Measurements from ENCODE around the gene YIF1B.

YIF1B gene

GRCh38 chr19:38293281-38293680, 22.5 kb downstream of the YIF1B start:
- DNase-seq = no peak
- Mint-ChIP-seq H3K4me1 (peaks cover 31% of the 10 kb centered on the region), H3K27ac (peak overlapping the region; percentile 45), H3K27me3 (ENCODE audit: low read depth, poor library complexity) (no peaks in the 10 kb centered on the region), H3K9me3 (no peaks in the 10 kb centered on the region), H3K36me3 (ENCODE audit: low read depth) (peaks cover 4% of the 10 kb centered on the region), H3K4me3 (no peak overlapping the region)
- no peak for TF ChIP-seq CTCF (IDR thresholded peaks at IDR 0.05)

- H3K36me3 Mint-ChIP-seq (ENCODE audit: low read depth) = peaks cover 10% of the 10 kb centered on the region
- no peak for DNase-seq
- peak overlapping the region; percentile 45 for H3K27ac Mint-ChIP-seq
- H3K4me1 Mint-ChIP-seq = peaks cover 39% of the 10 kb centered on the region
- no peaks in the 10 kb centered on the region for H3K9me3 Mint-ChIP-seq
- no peaks in the 10 kb centered on the region for H3K27me3 Mint-ChIP-seq (ENCODE audit: low read depth, poor library complexity)
- no peak overlapping the region for H3K4me3 Mint-ChIP-seq
- no peak for TF ChIP-seq CTCF (IDR thresholded peaks at IDR 0.05)
These were observed 23.9 kb downstream of the YIF1B start for GRCh38 chr19:38291855-38292254.

- Mint-ChIP-seq H3K4me3 (no peak overlapping the region), H3K9me3 (no peaks in the 10 kb centered on the region), H3K27ac (peak overlapping the region; percentile 94), H3K36me3 (ENCODE audit: low read depth) (peaks cover 21% of the 10 kb centered on the region), H3K4me1 (peaks cover 47% of the 10 kb centered on the region), H3K27me3 (ENCODE audit: low read depth, poor library complexity) (no peaks in the 10 kb centered on the region)
- no peak for TF ChIP-seq CTCF (IDR thresholded peaks at IDR 0.05)
- DNase-seq = no peak
These were observed 25.1 kb downstream of the YIF1B start for GRCh38 chr19:38290631-38291147.

GRCh38 chr19:38289955-38290354, 25.8 kb downstream of the YIF1B start:
- no peak for TF ChIP-seq CTCF (IDR thresholded peaks at IDR 0.05)
- H3K27me3 Mint-ChIP-seq (ENCODE audit: low read depth, poor library complexity) = no peaks in the 10 kb centered on the region
- DNase-seq = no peak
- H3K4me3 Mint-ChIP-seq = no peak overlapping the region
- H3K9me3 Mint-ChIP-seq = no peaks in the 10 kb centered on the region
- peak overlapping the region; percentile 57 for H3K27ac Mint-ChIP-seq
- peaks cover 24% of the 10 kb centered on the region for H3K36me3 Mint-ChIP-seq (ENCODE audit: low read depth)
- H3K4me1 Mint-ChIP-seq = peaks cover 48% of the 10 kb centered on the region

GRCh38 chr19:38288123-38288855, 27.5 kb downstream of the YIF1B start:
- peaks cover 56% of the 10 kb centered on the region for H3K4me1 Mint-ChIP-seq
- H3K27ac Mint-ChIP-seq = no peak overlapping the region
- H3K36me3 Mint-ChIP-seq (ENCODE audit: low read depth) = peaks cover 24% of the 10 kb centered on the region
- H3K27me3 Mint-ChIP-seq (ENCODE audit: low read depth, poor library complexity) = no peaks in the 10 kb centered on the region
- no peak for DNase-seq
- H3K9me3 Mint-ChIP-seq = no peaks in the 10 kb centered on the region
- no peak overlapping the region for H3K4me3 Mint-ChIP-seq
- TF ChIP-seq CTCF (IDR thresholded peaks at IDR 0.05) = no peak

GRCh38 chr19:38287604-38288003, 28.1 kb downstream of the YIF1B start:
- H3K9me3 Mint-ChIP-seq = no peaks in the 10 kb centered on the region
- no peak for TF ChIP-seq CTCF (IDR thresholded peaks at IDR 0.05)
- no peaks in the 10 kb centered on the region for H3K27me3 Mint-ChIP-seq (ENCODE audit: low read depth, poor library complexity)
- H3K27ac Mint-ChIP-seq = peak overlapping the region; percentile 91
- peaks cover 63% of the 10 kb centered on the region for H3K4me1 Mint-ChIP-seq
- no peak overlapping the region for H3K4me3 Mint-ChIP-seq
- H3K36me3 Mint-ChIP-seq (ENCODE audit: low read depth) = peaks cover 24% of the 10 kb centered on the region
- no peak for DNase-seq
